Activated T-helper 2 cell treated with anti-CD3 and anti-CD28 coated beads, Interferon-gamma antibody, Interleukin-2, Interleukin-4, amounts not matched to agents 10 μg/mL and 5 μg/mL and 100 μg/mL, durations not matched to agents 14 hours and 24 hours and 36 hours (primary cell): ENCODE measurements around the gene SCTR. TPM values are rescaled to one million over a fixed set of nuclear protein-coding genes. Genes with fewer than 3 reads are reported as not detected.

Experiments
- DNase-seq: peaks from one replicate; pipeline ENCODE4 v3.0.0; 2021; ENCODE audit warnings: low spot score
- H3K27ac Mint-ChIP-seq: one replicate; pipeline ENCODE4 v1.8.0; 2021; ENCODE audit warnings: mixed read lengths
- H3K27me3 Mint-ChIP-seq: one replicate; pipeline ENCODE4 v1.8.0; 2021; ENCODE audit warnings: low read depth, mixed read lengths
- H3K36me3 Mint-ChIP-seq: one replicate; pipeline ENCODE4 v1.8.0; 2021; ENCODE audit warnings: low read depth, mixed read lengths
- H3K4me1 Mint-ChIP-seq: one replicate; pipeline ENCODE4 v1.8.0; 2021; ENCODE audit warnings: low read depth, mixed read lengths
- H3K4me3 Mint-ChIP-seq: one replicate; pipeline ENCODE4 v1.8.0; 2021; ENCODE audit warnings: low read depth, mild to moderate bottlenecking, moderate library complexity, mixed read lengths
- H3K9me3 Mint-ChIP-seq: one replicate; pipeline ENCODE4 v1.8.0; 2021; ENCODE audit warnings: mixed read lengths
- intact Hi-C: fragments of 100-400 bp; cut with micrococcal nuclease; formaldehyde crosslinking; loops from one replicate; pipeline ENCODE4 v1.15.1; 2023
- total RNA-seq: library from RNA; stranded (reverse); gene quantifications from 2 replicates; pipeline ENCODE4 v1.2.3, GENCODE V29; 2022

SCTR gene
- total RNA-seq, 1 donor from 2014 or later = not detected

DNA sequence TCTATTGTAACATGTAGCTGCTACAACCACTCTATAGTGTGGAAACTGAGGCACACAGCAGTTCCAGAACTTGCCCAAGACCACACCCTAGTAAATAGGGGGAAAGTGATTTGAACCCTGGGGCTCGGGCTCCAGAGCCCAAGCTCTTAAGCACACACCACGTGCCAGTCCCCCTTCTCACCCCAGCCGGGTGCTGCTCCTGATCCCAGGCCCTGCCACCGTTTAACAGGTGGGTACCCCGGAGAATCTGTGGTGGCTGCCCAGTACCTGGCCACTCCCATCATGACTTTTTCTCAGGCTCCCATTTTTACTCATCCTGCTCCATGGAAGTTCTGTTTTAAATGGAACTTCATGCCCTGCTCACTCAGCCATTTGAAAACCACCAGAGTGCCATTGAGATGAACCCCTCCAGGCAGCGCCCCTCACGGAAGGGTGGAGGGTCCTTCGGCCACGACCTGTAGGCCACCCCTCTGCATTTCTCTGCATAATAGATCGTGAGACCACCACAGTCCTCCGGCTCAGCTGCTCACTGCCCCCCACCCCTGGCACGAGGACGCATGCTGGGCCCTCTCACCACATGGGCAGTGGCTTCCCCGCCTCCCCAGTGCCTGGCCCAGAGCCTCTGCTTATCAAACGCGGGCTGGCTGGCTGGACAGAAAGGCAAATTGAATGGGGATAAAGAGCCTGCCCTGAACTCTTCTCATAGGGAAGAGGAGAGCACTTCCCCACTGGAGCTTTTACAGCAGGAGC lies 50.5 kb downstream of the SCTR start:
- Mint-ChIP-seq H3K27me3 (no peaks in the 10 kb centered on the region), H3K4me1 (no peaks in the 10 kb centered on the region), H3K27ac (no peak overlapping the region), H3K9me3 (no peaks in the 10 kb centered on the region), H3K4me3 (no peak overlapping the region), H3K36me3 (no peaks in the 10 kb centered on the region)
- intact Hi-C loops = no loop called here
- DNase-seq = no peak

DNA sequence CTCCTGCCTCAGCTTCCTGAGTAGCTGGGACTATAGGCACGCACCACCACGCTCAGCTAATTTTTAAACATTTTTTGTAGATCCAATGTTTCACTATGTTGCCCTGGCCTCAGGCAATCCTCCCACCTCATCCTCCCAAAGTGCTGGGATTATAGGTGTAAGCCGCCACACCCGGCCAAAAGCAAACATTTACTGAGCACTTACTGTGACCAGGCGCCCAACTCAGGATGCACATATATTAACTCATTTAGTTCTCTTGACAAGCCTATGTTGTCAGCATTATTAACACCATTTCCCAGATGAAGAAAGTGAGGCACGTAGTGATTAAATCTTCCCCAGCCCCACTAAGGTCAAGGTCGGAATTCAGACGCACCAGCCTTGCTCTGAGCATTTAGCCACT lies 51.5 kb downstream of the SCTR start:
- DNase-seq = no peak
- no peak overlapping the region for H3K4me3 Mint-ChIP-seq
- H3K4me1 Mint-ChIP-seq = no peaks in the 10 kb centered on the region
- H3K36me3 Mint-ChIP-seq = no peaks in the 10 kb centered on the region
- H3K9me3 Mint-ChIP-seq = no peaks in the 10 kb centered on the region
- no peaks in the 10 kb centered on the region for H3K27me3 Mint-ChIP-seq
- H3K27ac Mint-ChIP-seq = no peak overlapping the region
- intact Hi-C loops = no loop called here

GRCh38 chr2:119469661-119470297 lies 54.5 kb downstream of the SCTR start:
- H3K27ac Mint-ChIP-seq = no peak overlapping the region
- no peaks in the 10 kb centered on the region for H3K27me3 Mint-ChIP-seq
- no peaks in the 10 kb centered on the region for H3K4me1 Mint-ChIP-seq
- H3K9me3 Mint-ChIP-seq = no peaks in the 10 kb centered on the region
- DNase-seq = no peak
- no peak overlapping the region for H3K4me3 Mint-ChIP-seq
- intact Hi-C loops = no loop called here
- no peaks in the 10 kb centered on the region for H3K36me3 Mint-ChIP-seq

- DNase-seq = no peak
- Mint-ChIP-seq H3K4me3 (no peak overlapping the region), H3K9me3 (no peaks in the 10 kb centered on the region), H3K36me3 (no peaks in the 10 kb centered on the region), H3K4me1 (peaks cover 3% of the 10 kb centered on the region), H3K27me3 (no peaks in the 10 kb centered on the region), H3K27ac (no peak overlapping the region)
- intact Hi-C loops = no loop called here
Measured at GRCh38 chr2:119469131-119469530, 55.2 kb downstream of the SCTR start.

DNA sequence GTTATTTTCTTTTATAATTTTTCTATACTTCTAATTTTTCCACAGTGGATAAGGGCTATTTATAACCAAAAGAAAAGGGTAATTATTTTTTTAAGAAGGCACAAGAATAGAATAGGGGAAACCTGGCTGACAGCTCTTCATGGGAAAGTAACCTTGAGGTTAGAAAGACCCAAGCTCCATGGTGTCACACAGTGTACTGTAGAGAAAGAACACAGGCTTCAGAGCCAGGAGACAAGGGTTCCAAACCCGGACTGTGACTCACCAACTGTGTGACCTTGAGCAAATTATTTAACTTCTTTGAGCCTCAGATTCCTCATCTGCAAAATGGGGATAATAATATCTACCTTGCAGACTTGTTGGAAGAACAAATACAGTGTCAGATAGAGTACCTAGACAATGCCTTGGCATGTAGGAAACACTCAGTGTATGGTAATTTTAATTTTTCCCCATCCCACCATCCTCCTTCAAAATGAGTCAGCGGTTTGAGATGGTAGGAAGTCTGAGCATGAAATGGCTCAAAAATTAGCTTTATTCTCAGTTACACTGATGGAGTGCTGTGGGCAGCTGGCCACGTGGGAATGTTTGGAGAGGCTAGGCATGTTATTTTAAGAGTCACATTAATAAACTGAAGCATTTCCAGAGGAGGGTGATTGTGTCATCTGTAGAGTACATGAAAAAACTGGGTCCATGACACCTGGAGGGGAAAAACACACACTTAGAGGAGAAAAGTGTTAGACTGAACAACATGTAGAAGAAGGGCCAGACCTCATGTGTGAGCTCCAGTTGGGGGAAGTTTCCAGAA lies 55.9 kb downstream of the SCTR start:
- DNase-seq = no peak
- intact Hi-C loops = no loop called here
- H3K27ac Mint-ChIP-seq = no peak overlapping the region
- peaks cover 8% of the 10 kb centered on the region for H3K4me1 Mint-ChIP-seq
- H3K9me3 Mint-ChIP-seq = no peaks in the 10 kb centered on the region
- H3K4me3 Mint-ChIP-seq = no peak overlapping the region
- no peaks in the 10 kb centered on the region for H3K36me3 Mint-ChIP-seq
- no peaks in the 10 kb centered on the region for H3K27me3 Mint-ChIP-seq

GRCh38 chr2:119466373-119466772 lies 57.9 kb downstream of the SCTR start:
- Mint-ChIP-seq H3K27ac (no peak overlapping the region), H3K4me3 (no peak overlapping the region), H3K27me3 (no peaks in the 10 kb centered on the region), H3K36me3 (no peaks in the 10 kb centered on the region), H3K4me1 (peaks cover 17% of the 10 kb centered on the region), H3K9me3 (no peaks in the 10 kb centered on the region)
- intact Hi-C loops = no loop called here
- no peak for DNase-seq

GRCh38 chr2:119465687-119466086 lies 58.6 kb downstream of the SCTR start:
- intact Hi-C loops = no loop called here
- Mint-ChIP-seq H3K27ac (no peak overlapping the region), H3K36me3 (no peaks in the 10 kb centered on the region), H3K4me1 (peaks cover 17% of the 10 kb centered on the region), H3K27me3 (no peaks in the 10 kb centered on the region), H3K9me3 (no peaks in the 10 kb centered on the region), H3K4me3 (no peak overlapping the region)
- no peak for DNase-seq

DNA sequence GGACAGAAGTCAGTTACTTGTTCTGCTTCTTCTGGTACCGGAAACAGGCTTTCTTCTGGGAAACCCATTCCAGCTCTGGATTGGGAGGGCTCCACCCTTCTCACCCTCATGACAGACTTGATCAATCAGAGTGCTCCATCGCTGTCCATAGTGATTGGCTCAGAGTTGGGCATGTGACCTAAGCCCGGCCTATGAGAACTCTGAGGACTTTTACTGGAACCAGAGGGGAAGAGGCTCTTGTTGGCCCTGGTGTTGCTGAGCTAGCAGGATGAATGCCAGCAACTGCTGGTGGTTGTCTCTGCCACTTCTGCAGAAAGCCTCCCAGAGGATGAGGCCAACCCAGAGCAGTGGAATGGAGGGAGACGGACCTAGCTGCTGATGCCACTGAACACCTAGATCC lies 59.3 kb downstream of the SCTR start:
- Mint-ChIP-seq H3K36me3 (no peaks in the 10 kb centered on the region), H3K27me3 (no peaks in the 10 kb centered on the region), H3K4me3 (no peak overlapping the region), H3K4me1 (peaks cover 17% of the 10 kb centered on the region), H3K9me3 (no peaks in the 10 kb centered on the region), H3K27ac (no peak overlapping the region)
- intact Hi-C loops = no loop called here
- no peak for DNase-seq

DNA sequence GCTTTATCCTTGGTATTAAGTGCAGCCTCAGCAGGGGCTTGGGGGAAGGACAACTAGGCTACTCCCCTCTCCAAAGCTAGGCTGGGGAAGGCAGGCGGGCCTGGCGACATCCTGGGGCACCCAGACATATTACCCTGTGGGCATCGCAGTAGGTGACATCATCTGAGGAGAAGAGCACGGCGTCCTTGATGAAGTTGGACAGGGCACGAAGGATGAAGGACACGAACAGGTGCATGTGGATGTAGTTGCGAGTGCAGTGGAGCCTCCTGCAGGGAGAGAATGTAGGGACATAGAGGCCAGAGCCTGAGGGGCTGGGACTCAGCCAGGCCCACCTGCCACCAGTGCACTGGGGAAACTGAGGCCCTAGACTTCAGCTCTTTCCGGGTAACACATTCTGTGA lies 60.3 kb downstream of the SCTR start:
- H3K4me1 Mint-ChIP-seq = peaks cover 17% of the 10 kb centered on the region
- H3K27me3 Mint-ChIP-seq = no peaks in the 10 kb centered on the region
- H3K36me3 Mint-ChIP-seq = no peaks in the 10 kb centered on the region
- H3K9me3 Mint-ChIP-seq = no peaks in the 10 kb centered on the region
- intact Hi-C loops = no loop called here
- DNase-seq = no peak
- no peak overlapping the region for H3K27ac Mint-ChIP-seq
- no peak overlapping the region for H3K4me3 Mint-ChIP-seq

GRCh38 chr2:119463136-119463535 lies 61.1 kb downstream of the SCTR start:
- no peak overlapping the region for H3K27ac Mint-ChIP-seq
- H3K4me3 Mint-ChIP-seq = no peak overlapping the region
- H3K27me3 Mint-ChIP-seq = no peaks in the 10 kb centered on the region
- H3K9me3 Mint-ChIP-seq = no peaks in the 10 kb centered on the region
- intact Hi-C loops = no loop called here
- H3K4me1 Mint-ChIP-seq = peaks cover 17% of the 10 kb centered on the region
- no peaks in the 10 kb centered on the region for H3K36me3 Mint-ChIP-seq
- no peak for DNase-seq

- intact Hi-C loops = no loop called here
- Mint-ChIP-seq H3K9me3 (no peaks in the 10 kb centered on the region), H3K27me3 (peaks cover 1% of the 10 kb centered on the region), H3K4me3 (no peak overlapping the region), H3K27ac (no peak overlapping the region), H3K4me1 (peaks cover 17% of the 10 kb centered on the region), H3K36me3 (no peaks in the 10 kb centered on the region)
- DNase-seq = no peak
Measured at GRCh38 chr2:119462574-119462973, 61.7 kb downstream of the SCTR start.

GRCh38 chr2:119461811-119462210 lies 62.5 kb downstream of the SCTR start:
- no peak overlapping the region for H3K27ac Mint-ChIP-seq
- DNase-seq = no peak
- intact Hi-C loops = no loop called here
- H3K36me3 Mint-ChIP-seq = no peaks in the 10 kb centered on the region
- no peak overlapping the region for H3K4me3 Mint-ChIP-seq
- no peaks in the 10 kb centered on the region for H3K9me3 Mint-ChIP-seq
- H3K27me3 Mint-ChIP-seq = peaks cover 2% of the 10 kb centered on the region
- peaks cover 17% of the 10 kb centered on the region for H3K4me1 Mint-ChIP-seq

DNA sequence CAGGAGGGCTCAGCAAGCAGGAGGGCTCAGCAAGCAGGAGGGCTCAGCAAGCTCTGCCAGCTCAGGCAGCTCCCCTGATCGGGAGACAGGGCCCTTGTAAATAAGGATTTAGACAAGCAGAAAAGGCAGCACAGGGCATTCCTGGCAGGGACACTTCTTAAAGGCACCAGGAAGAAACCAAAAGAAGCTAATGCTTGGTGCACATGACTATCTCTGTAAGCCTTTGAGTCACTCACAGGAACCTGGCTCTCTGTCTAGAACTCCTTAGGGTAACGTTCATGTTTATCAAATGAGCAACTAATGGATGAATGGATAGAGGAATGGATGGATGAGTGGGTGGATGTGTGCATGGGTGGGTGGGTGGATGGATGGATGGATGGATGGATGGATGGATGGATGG lies 64.2 kb downstream of the SCTR start:
- Mint-ChIP-seq H3K36me3 (no peaks in the 10 kb centered on the region), H3K4me1 (peaks cover 17% of the 10 kb centered on the region), H3K27ac (no peak overlapping the region), H3K4me3 (no peak overlapping the region), H3K9me3 (no peaks in the 10 kb centered on the region), H3K27me3 (peaks cover 13% of the 10 kb centered on the region)
- intact Hi-C loops = no loop called here
- DNase-seq = no peak
